NB4 (cell line): ENCODE results near the gene ALKBH3.

Experiments
- MAX ChIP-seq: IDR thresholded peaks from 2 replicates; pipeline ENCODE4 v1.6.1; 2011; ENCODE audit warnings: low read depth, low read length
- MYC ChIP-seq: IDR thresholded peaks from 2 replicates; pipeline ENCODE4 v1.6.1; 2011; ENCODE audit warnings: low read depth, low read length
- POLR2A ChIP-seq: IDR thresholded peaks from 2 replicates; pipeline ENCODE4 v1.6.1; 2011; ENCODE audit warnings: mild to moderate bottlenecking; ENCODE audit not compliant: insufficient read length; ENCODE audit errors: extremely low read depth
- TF ChIP-seq, protein P1 (sequence below): IDR thresholded peaks from one replicate; pipeline ENCODE4 v1.5.1; 2012; ENCODE audit warnings: low read depth, low read length

- TF ChIP-seq, protein P1, sequence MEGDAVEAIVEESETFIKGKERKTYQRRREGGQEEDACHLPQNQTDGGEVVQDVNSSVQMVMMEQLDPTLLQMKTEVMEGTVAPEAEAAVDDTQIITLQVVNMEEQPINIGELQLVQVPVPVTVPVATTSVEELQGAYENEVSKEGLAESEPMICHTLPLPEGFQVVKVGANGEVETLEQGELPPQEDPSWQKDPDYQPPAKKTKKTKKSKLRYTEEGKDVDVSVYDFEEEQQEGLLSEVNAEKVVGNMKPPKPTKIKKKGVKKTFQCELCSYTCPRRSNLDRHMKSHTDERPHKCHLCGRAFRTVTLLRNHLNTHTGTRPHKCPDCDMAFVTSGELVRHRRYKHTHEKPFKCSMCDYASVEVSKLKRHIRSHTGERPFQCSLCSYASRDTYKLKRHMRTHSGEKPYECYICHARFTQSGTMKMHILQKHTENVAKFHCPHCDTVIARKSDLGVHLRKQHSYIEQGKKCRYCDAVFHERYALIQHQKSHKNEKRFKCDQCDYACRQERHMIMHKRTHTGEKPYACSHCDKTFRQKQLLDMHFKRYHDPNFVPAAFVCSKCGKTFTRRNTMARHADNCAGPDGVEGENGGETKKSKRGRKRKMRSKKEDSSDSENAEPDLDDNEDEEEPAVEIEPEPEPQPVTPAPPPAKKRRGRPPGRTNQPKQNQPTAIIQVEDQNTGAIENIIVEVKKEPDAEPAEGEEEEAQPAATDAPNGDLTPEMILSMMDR: no peak
- TF ChIP-seq MAX (no peak), POLR2A (no peak), MYC (no peak)
Measured at GRCh38 chr11:43950311-43950855, 69.8 kb downstream of the ALKBH3 start.
